CD4-positive, alpha-beta T cell treated with Interferon gamma for 1 hour (primary cell): ENCODE results near the gene XYLT1.
A peak's percentile ranks its signal among the peaks of the same experiment; 100 is the strongest.

Source experiments
- DNase-seq: peaks from one replicate; pipeline ENCODE4 v3.0.0-alpha.2; 2020

Gene XYLT1

DNA sequence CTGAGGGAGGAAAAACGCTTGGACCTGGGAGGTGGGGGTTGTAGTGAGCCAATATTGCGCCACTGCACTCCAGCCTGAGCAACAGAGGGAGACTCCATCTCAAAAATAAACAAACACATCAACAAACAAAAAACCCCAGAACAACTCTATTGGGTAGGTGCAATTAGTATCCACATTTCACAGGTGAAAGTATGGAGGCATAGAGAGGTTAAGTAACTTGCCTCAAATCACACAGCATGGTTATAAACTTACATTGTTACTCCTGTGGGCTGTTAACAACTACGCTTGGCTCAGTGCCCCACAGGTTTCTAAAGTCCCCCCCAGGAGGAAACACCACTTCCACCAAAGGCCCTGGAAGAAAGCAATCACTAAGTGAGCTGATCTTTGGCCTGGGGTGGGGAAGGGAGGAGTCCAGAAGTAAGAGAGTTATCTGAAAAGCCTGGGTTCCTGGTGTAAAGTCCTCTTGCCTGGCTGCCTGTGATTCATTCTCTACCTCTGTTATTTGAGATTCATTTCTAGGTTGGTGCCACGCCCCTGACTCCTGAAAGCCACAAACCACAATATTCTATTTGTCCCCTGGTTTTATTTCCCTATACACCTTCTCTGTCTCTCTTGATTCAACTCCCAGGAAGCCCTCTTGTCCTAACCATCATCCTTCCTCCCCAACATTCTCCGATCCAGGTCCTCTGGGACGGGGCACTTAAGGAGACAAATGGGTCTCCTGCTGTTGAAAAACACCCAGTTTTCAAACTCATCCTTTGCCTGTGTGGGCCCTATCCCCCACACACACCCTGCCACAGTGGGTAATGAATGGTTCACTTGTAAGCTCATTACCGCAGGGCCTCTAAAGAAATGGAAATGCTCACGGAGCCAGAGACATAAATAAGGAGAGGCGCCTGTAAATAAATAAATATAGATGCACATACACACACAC is 195.4 kb downstream of the XYLT1 start:
- no peak for DNase-seq

DNA sequence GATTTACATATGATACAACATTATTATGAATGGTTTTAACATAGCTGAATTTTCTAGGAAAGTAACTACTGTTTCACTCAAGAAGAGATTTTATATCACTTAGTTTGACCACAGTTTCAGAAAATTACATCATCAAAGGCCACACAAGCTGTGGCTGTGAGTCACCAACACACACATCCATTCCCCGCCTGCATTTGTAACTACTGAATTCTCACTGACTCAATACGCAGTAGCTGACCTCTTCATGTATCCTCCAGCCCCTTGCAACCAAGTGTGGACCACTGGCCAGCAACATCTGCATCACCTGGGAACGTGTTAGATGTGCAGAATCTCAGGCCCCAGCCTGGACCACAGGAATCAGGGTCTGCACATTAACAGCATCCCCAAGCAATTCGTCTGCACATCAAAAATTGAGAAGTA is 197.6 kb downstream of the XYLT1 start:
- DNase-seq, result peak; percentile 19

DNA sequence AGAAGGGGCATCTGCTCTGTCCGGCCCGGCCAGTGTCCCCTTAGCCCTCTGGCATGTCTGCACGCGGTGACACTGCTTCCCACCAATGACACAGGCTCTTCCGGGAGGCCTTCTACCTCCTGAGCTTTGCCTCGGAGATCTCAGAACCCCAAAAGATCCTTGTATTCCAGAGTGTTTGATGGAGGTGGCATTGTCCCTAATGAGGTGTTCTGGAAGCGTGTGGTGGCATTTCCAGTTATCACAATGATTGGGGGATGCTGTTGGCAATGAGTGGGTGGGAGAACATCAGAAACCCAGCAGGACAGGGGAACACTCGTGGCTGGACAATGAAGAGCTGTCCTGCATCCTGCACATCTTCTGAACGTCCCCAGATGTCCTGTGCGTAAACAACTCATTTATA is 198.0 kb downstream of the XYLT1 start:
- DNase-seq, result no peak

DNA sequence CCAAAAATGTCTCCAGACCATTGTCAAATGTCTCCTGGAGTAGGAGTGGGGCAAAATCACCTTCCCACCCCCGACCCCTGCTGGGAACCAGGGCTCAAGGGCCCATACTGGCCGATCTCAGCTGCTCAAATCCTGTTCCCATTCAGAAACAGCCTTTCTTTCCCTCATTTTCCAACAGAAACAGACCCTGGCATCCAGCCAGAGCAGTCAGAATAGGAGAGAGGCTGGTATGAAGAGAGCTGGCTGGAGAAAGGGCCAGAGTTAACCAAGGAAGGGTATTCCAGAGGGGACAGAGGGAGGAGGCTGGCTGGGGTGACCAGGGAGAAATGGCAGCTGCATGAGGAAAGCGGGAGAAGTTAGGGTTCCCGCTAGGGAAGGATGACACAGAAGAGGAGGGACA is 199.1 kb downstream of the XYLT1 start:
- no peak for DNase-seq

DNA sequence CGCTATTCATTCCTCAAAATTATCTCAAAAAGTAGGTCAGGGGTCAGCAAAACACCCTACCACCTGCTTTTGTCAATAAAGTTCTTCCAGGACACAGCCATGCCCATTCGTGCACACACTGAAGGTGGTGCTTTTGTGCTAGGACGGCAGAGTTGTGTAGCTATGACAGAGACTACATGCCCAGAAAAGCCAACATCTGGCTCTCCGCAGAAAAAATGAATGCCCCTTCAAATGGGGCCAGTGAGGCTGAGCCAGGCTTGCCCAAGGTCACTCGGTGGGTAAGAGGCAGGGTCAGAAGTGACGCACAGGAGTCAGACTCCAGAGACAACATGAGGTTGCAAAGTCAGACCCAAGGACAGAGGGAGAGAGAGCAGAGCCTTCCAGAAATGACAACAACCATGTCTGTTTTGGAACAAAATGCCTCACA is 200.1 kb downstream of the XYLT1 start:
- no peak for DNase-seq

GRCh38 chr16:17270111-17270510 is 200.6 kb downstream of the XYLT1 start:
- no peak for DNase-seq

DNA sequence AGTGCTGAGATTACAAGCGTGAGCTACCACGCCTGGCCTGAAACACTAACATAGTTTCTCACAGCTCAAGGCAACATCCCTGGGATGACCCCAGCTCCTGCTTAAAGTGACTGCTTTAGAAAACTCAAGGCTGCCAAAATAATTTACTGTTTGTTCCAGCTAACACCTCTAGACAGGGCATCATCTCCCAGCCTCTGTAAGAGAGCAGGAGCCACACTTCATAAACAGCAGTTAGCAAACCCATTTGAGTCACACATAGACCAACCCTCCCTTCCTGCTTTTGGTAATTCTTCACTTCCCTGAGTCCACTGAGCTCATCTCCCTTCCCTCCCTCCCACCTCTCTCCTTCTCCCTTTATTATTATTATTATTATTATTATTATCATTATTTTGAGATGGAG is 201.3 kb downstream of the XYLT1 start:
- DNase-seq, result no peak

GRCh38 chr16:17266608-17267313 is 204.0 kb downstream of the XYLT1 start:
- no peak for DNase-seq

- no peak for DNase-seq
Observed at GRCh38 chr16:17265154-17265553, 205.6 kb downstream of the XYLT1 start.

- no peak for DNase-seq
Observed at GRCh38 chr16:17261197-17261858, 209.4 kb downstream of the XYLT1 start.

- no peak for DNase-seq
Observed at GRCh38 chr16:17260276-17260849, 210.4 kb downstream of the XYLT1 start.

GRCh38 chr16:17259751-17260270 is 210.9 kb downstream of the XYLT1 start:
- DNase-seq, result no peak

DNA sequence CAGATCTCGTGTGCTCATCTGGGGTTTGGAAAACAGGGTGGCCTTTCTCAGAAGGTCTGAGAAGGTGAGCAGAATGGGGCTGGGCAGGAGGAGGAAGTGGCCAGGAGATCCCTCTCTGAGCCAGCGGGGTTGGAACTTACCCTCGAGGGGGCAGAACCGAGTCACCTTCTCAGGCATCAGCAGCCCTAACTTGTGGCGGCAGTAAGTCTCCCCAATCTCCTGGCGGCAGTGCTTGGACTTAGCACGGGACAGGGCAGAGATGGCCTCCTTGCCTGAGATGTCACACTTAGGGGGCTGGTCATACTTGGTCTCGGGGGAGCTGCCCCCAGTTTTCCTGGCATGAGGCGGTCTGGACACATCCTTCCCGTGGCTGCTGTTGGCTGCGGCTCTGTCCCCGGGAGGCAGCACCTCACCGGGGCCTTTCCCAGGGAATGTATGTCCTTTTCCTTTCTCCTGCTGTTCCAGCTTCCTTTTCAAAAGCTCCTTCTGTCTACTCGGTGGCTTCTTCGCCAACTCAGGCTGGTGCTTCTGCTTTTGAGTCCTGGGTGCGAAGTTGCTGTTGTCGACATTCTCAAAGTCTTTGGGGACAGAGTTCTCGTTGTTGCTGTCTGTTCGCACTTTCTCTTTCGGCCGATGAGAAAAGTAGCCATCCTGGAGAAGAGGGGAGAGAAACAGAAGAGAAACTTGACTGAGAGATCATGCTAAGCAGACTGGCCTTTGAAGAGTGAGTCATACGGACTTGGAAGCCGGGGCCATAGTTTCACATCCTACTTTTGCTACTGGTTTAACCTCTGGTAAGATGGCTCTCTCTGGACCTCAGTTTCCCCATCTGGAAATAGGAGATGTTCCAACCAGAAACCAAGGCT is 211.7 kb downstream of the XYLT1 start:
- peak; percentile 35 for DNase-seq

GRCh38 chr16:17258077-17258599 is 212.6 kb downstream of the XYLT1 start:
- no peak for DNase-seq

- DNase-seq, result no peak
Observed at GRCh38 chr16:17257426-17258023, 213.2 kb downstream of the XYLT1 start.

DNA sequence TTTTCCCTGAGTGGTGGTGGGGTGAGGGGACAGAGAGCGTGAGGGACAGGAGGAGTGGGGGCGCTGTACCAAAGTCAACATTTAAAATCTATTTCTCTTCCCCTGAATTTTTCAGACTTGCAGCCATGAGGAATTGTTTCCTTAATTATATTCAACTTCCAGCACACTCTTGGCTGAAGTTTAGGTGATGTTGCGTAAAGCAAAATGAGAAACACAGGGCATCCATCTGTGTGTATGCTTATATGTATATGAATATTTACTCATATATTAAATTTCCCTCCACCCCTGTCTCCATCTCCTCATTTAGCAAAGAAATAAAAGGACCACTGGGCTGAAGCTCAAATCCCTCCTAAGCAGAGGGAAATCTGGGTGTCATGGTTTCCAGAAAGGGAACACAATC is 218.1 kb downstream of the XYLT1 start:
- no peak for DNase-seq

DNA sequence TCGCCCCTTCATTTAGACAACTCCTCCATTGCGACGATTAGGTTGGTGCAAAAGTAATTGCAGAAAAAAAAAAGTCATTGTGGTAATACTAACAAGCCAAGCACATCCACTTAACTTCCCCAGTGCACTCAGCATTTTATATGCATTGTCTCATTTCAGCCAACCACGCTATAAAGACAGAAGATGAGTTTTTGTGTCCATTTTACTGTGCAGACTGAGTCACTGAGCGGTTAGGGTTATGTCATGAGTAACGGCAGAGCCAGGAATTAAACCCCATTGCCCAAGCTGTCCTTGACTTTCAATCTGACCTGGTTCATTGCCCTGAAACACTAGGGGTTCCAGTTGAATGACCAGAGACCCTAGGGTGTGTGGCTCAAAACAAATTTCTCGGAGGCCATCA is 218.7 kb downstream of the XYLT1 start:
- no peak for DNase-seq

DNA sequence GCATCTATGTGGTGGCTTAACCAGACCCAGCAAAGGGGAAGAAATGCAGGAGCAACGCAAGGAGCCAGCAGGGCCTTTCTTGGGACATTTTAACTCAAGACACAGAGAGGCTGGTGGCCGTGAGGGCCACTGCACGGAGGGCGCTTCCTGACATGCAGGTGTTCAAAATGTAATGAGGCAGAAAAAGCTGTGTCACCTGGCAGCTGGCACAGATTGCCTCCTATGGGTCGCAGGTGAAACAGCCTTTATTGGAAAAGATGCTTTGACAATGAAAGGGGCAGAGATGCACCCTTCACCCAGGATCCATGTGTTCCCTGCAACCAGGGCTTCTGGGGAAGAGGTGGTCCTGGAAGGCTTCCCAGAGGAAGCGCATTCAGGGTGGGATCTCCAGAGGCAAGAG is 219.3 kb downstream of the XYLT1 start:
- DNase-seq, result no peak

DNA sequence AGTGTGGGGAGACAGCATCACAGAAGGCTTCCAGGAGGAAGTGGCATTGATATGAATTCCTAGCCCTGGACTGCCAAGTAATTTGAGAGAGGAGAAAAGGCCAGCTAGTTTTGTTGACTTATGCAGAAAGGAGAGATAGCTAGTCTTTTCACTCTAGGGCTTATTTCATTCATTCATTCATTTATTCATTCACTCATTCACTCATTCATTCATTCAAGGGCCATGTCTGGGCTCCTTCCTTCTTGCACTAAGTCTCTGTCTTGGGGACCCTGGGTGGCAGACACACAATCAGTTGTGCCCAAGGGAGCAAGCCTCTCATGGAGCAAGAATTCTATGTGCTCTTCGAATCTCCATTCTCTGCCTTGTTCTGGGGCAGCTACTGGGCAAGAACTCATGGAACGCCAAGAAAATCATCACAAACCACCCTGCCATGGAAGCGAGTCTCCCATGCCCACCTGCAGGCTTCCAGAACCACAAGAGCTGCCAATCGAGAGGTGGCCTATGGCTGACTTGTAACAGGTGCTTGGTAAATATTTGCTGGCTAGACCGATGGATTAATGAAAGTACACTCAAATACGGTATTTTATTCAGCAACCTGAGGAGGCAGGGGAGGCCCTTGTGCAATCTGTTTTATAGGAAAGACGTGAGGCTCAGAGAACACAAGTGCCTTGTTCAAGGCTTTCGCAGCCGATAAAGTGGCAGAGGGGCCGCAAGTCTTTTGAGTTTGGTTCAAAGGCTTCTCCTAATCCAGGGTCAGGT is 223.6 kb downstream of the XYLT1 start:
- no peak for DNase-seq

- no peak for DNase-seq
Observed at GRCh38 chr16:17246268-17246885, 224.4 kb downstream of the XYLT1 start.
